NOMO-1 (cell line): ENCODE results near the gene PEX13.
A peak's percentile ranks its signal among the peaks of the same experiment; 100 is the strongest.

Experiments
- DNase-seq, 2 experiments: peaks; one replicate each; lab custom pipeline; 2025; ENCODE audit not compliant: unreplicated experiment in 2 of 2; lab: John Stamatoyannopoulos, UW

Gene PEX13

GRCh38 chr2:61059382-61059781 lies 41.9 kb downstream of the PEX13 start:
- no peak for DNase-seq

GRCh38 chr2:61065714-61066709 lies 48.5 kb downstream of the PEX13 start, which contains the start of gene SANBR:
TSS of gene SANBR (plus strand) at chr2:61065871. CDS start at chr2:61070351, 4,480 bp downstream.
- peak; percentile 87 to 94 for DNase-seq

DNA sequence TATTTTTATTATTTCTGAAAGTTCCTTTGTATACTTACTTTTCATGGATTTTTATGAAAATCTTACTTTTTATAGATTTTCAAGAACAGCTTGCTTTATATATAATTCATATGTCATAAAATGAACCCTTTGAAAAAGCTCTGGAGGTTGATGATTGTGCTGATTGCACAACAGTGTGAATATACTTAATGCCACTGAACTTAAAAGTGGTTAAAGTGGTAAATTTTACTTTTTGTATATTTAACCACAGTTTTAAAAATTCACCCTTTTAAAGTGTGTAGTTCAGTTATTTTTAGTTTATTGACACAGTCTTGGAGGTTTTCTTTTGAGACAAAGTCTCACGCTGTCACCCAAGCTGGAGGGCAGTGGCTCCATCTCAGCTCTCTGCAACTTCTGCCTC lies 56.6 kb downstream of the PEX13 start:
- DNase-seq, result no peak

DNA sequence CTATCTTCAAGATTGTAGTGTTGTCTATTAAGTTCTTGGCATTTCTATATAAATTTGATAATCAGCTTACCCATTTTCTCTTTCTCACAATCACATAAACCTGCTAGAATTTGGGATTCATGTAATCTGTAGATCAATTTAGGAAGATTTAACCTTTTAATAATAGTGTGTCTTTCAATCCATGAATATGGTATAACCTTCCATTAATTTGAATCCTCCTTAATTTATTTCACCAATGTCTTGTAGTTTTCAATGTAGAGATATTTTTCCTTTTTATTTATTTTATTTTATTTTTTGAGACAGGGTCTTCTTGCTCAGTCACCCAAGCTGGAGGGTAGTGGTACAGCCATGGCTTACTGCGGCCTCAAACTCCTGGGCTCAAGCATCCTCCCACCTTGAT lies 68.4 kb downstream of the PEX13 start:
- no peak for DNase-seq

DNA sequence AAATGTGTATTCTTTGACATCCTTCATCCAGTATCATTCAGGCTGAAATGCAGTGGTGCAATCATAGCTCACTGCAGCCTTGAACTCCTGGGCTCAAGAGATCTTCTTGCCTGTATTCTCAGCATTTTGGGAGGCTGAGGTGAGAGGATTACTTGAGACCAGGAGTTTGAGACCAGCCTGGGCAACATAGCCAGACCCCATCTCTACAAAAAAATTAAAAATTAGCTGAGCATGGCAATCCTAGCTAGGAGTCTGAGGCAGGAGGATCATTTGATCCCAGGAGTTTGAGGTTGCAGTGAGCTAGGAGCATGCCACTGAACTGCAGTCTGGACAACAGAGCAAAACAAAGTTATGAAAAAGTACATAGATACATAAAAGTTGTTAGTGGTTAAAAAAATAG lies 72.3 kb downstream of the PEX13 start:
- no peak for DNase-seq

DNA sequence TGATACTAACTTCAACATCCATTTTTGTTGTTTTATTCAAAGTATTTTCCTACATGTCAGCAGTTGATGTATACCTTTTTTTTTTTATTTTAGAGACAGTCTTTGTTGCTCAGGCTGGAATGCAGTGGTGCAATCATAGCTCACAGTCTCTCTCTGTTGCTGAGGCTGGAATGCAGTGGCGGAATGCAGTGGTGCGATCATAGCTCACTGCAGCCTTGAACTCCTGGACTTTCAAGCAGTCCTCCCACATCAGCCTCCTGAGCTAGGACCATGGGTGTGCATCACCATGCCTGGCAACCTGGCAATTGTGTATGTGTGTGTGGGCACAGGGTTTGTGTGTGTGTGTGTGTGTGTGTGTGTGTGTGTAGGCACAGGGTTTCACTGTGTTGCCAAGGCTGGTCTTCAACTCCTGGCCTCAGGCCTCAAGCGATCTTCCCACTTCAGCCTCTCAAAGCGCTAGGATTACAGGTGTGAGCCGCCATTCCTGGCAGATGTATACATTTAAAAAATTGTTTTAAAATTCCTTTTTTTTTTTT lies 72.9 kb downstream of the PEX13 start:
- no peak for DNase-seq

DNA sequence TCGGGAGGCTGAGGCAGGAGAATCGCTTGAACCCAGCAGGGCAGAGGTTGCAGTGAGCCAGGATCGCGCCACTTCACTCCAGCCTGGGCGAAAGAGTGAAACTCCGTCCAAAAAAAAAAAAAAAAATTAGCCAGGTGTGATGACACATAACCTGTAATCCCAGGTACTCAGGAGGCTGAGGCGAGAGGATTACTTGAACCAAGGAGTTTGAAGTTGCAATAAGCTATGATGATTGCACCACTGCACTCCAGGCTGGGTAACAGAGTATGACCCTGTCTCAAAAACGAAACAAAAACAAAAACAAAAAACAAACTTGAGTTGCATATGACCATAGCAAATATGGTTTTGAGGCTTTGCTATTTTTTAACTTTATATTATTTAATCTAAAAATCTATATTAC lies 74.0 kb downstream of the PEX13 start:
- no peak for DNase-seq

DNA sequence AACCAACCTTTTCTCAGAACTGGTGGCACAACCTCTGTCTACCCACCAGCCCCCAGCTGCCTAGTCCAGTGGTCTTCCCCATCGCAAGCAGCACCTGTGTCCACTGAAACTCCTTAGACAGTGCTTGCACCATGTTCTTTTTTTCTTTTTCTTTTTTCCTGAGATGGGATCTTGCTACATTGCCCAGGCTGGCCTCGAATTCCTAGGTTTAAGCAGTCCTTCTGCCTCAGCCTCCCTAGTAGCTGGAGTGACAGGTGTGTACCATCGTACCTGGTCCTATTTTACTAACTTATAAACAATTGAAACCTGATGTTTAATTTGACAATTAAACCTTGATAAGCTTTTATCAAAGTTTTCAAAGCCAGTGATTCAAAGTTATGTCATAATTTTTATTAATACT lies 78.9 kb downstream of the PEX13 start:
- DNase-seq, result no peak

GRCh38 chr2:61100801-61101200 lies 83.3 kb downstream of the PEX13 start:
- DNase-seq, result no peak
